ENCODE measurements around the gene FLVCR1.
A peak's percentile ranks its signal among the peaks of the same experiment; 100 is the strongest.

Gene FLVCR1

DNA sequence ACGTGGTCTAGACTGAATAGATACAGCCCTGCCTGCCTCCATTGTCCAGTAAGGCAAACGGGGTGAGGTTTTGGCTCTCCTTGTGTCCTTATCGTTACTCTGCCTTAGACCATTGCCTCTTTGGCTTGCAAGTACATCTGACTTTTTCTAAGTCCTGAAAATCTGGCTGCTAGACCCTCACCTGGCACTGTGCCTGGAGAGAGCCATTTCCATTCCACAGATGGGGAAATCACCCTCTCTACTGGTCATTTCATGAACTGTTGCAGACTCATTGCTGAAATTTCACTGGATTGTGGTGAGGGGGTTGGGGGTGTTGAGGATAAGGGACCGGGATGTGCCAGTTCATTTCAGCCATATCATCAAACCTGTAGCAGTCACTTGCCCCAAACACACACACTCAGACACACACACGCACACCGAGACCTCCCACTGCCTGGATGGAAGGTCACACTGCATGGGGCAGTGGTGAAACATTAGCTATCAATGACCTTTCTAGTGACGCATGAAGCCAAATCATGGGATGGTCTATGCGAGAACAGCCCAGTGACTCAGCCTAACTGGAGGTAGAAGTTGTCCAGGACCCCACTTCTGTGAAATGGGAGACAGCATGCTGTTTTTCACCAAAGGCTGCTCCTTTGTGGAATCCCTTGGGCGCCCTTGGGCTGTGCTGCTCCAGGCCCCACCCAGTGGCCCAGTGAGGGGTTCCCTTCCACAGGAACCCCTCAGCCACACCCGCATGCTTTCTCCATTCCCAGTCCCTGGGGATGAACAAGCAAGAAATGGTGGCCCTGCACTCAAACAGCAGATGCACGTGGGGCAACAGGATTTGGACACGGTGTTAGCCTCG lies 57.4 kb downstream of the FLVCR1 start:
- no peak for DNase-seq (ENCODE audit: low read depth in 2 of 2)

DNA sequence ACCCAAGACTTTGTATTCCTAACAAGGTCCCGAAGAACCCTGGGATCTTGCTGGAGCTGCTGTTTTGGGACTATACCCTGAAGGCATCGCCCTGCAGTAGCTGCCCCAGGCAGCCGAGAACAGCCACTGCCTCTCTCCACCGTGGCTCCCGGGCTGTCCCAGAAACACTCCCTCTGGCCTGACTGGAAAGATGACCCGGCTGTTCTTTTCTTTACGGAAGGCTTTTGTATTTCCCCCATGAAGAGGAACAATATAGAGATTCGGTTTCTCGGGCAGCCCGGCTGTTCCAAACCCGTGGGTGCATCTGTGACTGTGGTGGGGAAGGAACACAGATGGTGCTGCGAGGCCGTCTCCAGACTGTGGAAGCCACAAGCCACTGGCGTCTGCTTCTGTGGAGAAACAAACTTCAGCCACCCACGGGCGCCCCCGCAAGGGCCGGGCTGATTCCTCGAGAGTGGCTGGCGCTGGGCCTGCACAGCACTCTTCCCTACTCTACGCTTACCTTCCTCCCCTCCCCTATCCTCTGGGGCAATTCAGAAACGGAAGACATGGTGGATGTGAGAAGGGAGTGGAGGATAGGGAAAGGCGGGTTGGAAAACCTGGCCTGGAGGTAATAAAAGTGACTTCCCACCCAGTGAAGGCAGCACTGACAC lies 58.5 kb downstream of the FLVCR1 start:
- DNase-seq (ENCODE audit: low read depth in 2 of 2) = peak in 1 of 2 donors; percentile 2

DNA sequence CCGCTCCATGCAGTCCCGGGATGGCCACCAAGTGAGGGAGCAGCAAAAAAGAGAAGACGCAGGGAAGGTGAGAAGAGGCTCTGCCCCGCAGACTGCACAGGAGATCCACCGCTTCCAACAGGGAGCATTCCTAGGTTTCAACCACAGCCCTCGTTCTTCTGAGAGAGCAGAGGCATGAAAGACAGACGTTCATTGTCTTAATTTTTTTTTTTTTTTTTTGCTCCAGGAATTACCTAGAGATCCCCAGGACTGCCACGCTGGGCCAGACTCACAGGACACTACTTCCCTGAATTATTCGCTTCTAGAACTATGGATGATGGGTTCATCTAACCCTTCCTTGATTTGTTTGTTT lies 59.0 kb downstream of the FLVCR1 start:
- DNase-seq (ENCODE audit: low read depth in 2 of 2) = no peak

DNA sequence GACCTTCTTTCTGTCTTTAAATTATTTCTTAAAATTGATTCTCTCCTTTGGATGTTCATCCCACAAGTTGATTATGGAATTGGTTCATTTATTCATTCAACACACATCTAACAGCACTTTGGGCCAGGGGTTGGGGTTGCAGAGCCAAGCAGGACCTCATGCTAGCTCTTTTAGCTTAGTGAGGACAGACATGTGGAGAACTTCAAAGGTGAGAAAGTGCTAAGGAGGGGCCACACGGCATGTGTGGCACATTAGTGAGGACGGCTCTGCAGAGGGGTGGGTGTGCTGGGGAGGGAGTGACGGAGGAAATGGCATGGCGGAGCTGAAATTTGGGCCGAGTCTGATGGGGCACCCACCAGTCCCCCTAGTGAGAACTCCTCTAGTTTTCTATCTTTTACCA lies 59.8 kb downstream of the FLVCR1 start:
- no peak for DNase-seq (ENCODE audit: low read depth in 2 of 2)

DNA sequence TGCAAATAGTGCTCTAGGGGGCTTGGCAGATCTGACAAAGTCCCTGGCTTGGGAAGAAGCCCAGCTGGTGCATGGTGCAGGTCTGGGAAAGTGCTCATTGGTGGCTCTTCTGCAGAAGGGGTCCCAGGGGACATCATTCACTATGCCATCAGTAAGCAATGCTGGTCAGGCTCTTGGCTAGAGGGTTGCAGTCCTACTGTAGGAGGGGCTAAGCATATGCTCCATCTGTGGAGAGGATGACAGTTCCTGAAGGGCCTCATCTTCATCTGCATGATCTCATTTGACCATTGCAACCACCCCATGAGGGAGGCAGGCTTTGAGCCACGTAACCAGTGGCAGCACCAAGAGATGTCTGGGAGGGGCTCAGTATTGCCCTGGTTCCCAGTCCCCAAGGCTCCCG lies 60.7 kb downstream of the FLVCR1 start:
- no peak for DNase-seq (ENCODE audit: low read depth in 2 of 2)

DNA sequence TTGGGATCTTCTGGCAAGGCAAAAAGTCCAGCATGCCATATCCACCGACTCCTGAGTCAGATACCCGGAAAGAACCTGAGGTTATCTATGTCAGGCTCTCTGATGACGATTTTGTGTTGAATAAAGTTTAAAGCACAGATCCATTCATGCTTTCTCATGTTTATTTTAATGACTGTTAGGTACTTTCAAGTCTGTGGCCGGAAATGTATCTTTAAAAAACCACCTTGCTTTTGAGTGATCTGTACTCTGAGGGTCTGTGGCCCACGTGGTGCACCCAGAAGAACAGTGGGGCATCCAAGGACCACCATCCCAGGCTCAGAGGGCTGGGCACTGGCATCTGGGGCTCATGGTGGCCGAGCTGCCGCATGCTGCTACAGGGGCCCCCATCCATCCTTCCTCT lies 62.2 kb downstream of the FLVCR1 start:
- no peak for DNase-seq (ENCODE audit: low read depth in 2 of 2)

DNA sequence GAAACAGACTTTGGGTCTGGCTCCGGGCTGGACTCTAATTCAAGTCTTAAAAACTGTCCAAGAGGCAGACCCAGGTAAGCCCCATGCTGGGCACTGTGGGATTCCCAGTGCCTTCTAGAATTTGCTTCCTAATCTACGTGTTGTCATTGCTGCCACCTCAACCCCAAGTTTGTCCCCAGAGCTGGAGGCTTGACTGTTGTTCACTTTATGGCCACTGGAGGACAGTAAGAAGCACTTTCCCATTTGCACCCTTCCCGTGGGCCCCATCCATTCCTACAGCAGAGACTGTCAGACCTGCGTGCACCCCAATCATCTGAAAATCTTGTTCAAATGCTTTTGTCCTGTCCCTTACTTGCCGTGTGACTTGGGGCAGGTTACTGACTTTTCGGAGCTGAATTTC lies 62.8 kb downstream of the FLVCR1 start:
- no peak for DNase-seq (ENCODE audit: low read depth in 2 of 2)

DNA sequence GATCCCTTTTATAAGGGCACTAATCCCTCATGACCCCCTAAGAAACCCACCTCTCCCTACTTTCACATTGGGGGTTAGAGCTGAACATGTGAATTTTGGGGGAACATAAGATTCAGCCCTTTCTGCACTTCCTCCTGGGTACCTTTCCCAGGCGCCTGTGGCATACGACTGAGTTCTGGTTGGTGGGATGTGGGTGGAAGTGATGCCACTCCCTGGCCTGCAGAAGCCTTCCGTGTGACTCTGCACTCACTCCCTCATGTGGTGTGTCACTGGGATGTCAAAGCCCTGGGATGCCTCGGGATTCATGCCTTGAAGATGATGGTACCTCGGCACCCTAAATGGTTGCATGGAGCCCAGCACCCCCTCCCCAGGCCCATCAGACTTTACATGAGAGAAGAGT lies 63.9 kb downstream of the FLVCR1 start:
- DNase-seq (ENCODE audit: low read depth in 2 of 2) = no peak

DNA sequence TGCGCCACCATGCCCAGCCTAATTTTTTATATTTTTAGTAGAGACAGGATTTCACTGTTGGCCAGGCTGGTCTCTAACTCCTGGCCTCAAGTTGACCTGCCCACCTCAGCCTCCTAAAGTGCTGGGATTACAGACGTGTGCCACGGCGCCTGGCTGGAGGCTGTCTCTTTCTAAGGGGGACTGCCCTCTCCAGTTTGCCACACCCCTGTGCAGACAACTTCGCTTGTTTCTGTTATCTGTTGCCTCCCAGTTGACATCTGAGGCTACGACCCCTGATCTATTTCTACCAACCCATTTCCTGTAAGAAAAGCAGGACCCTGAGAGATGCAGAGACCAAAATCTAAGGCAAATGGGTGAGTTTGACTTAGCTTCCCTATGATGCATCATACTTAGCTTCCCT lies 68.3 kb downstream of the FLVCR1 start:
- DNase-seq (ENCODE audit: low read depth in 2 of 2) = no peak

DNA sequence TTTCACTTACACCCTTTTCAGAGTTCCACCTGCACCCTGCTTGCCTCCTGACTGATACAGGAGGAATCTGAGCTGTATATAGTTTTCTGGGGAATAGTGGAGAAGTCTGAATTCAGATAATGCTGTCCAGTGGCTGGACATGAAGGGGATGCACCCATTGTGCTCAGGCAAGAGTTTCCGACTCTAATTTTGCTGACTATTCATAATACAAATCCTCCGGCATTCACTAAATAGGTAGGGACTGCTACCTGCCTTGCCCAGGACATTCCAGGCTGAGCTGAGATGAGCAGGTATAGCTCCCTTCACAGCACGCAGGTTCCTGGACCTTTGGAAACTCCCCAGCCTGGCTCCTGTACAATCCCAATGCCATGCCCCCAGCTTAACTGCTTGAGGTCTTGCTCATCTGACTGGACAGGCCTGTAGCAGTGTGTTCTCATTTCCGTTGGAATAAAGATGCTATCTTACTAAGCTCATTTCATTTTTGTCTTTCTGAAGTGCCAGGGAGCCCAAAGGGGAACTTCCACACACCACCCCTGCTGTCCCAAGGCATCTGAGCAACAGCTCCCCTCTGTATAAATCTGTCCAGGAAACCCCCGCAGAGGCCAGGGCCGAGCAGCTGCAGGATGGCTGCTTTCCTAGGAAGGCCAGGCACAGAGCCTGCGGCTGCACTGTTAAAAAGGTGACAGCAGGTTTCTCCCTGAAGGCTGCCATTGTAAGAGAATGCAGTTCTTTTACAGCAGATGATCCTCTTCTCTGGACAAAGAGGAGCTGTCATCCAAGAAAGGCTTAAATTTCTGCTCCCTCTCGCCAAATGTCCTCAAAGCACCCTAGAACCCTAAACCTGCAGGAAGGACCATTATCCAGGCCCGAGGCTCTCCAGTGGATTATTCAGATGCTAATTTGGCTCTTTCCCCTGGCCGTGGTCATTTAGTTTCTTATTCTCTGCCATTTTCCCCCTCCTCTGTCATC lies 70.5 kb downstream of the FLVCR1 start:
- no peak for DNase-seq (ENCODE audit: low read depth in 2 of 2)

DNA sequence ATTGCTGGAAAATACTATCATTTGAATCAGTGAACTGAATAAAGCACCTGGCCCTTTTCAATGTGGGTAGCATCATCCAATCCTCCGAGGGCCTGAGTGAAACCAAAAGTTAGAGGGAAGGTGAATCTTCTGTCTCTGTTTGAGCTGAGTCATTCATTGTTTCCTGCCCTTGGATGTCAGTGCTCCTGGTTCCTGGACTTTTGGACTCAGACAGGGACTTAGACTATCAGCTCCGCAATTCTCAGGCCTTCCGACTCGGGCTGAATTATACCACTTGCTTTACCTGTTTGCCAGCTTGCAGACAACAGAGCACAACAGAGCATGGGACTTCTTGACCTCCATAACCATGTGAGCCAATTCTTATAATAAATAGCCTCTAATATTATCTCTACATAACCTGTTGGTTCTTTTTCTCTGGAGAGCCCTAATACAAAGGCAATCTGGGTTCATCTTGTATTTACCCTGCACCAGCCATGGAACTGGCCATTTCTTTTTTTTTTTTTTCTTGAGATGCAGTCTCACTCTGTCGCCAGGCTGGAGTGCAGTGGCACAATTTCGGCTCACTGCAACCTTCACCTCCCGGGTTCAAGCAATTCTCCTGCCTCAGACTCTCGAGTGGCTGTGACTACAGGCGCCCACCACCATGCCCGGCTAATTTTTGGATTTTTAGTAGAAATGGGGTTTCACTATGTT lies 73.1 kb downstream of the FLVCR1 start:
- DNase-seq (ENCODE audit: low read depth in 2 of 2) = no peak

DNA sequence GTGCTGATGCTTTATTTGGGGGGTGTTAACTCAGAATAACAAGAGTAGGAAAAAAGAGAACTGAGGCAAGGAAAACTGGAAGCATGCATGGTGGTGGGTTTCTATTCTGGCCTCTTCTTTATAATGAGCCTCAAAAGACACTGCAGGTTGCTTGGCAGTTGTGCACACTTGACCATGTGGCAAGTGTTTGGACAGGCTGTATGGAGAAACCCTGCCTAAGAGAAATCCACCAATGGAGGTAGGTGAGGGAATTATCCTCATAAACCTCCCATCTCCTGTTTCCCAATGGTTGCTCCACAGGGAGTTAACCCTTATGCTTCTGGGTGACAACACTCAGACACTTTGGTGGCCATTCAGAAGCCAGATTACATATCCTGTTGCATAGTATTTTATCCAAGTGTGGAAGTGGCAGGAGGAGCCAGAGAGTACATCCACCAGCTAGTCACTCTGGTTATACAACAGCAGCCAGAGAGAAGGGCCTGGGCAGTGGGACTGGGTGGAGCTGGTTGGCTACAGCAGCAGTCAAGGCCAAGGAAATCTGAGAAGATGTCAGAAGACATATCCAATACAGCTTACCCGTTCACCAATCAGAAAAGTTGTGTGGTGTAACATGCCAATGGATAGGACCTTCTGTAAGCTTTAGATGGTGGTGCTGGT lies 75.9 kb downstream of the FLVCR1 start:
- DNase-seq (ENCODE audit: low read depth in 2 of 2) = no peak

DNA sequence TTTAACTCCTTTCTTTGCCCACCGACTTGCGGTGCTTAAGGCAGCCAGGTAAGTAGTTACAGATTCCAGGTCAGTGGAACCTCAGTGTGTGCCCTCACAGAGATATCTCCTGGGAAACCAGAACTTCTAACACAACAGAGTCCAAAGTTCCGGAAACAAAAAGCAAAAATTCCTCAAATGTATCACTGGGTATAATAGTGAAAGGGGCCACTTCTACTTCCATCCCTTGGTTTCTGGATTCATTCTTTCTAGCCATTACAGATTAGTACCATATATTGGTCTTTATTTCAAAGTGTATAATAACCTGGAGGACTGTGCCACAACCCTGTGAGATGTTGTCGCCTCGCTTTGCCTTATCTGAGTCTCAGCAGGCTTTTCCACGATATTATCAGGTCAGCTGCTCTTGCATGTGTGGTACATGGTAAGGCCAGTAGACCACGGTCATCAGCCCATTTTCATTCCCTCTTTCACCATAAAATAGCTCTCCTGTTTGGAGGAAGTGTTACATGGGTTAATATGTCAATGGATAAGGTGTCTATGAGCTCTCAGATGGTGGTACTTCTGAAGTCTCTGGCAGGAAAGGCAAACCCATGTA lies 77.4 kb downstream of the FLVCR1 start:
- DNase-seq (ENCODE audit: low read depth in 2 of 2) = no peak

DNA sequence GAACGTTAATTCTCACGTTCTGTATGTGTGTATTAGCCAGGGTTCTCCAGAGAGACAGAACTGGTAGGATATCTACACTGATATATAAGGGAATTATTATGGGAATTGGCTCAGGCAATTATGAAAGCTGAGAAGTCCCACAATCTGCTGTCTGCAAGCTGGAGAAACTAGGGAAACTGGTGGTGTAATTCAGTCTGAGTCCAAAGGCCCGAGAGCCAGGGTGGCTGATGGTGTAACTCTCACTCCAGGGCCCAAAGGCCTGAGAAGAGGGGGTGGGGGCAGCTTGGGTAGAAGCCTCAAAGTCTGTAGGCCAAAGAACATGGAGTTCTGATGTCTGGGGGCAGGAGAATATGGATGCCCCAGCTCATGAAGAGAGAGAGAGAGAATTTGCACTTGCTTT lies 79.0 kb downstream of the FLVCR1 start:
- DNase-seq (ENCODE audit: low read depth in 2 of 2) = no peak

DNA sequence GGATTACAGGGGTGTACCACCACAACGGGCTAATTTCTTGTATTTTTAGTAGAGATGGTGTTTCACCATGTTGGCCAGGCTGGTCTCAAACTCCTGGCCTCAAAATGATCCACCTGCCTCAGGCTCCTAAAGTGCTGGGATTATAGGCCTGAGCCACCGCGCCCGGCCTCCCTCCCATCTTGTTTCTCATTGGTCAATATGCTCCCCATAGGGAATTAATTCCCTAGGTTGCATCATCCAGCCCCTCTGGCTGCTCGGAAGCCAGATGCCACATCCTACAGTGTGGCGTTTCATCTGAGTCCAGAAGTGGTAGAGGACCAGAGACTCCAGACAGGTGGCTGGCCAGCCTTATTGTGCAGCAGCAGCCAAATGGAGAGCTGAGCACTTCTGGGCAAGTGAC lies 80.8 kb downstream of the FLVCR1 start:
- DNase-seq (ENCODE audit: low read depth in 2 of 2) = no peak

DNA sequence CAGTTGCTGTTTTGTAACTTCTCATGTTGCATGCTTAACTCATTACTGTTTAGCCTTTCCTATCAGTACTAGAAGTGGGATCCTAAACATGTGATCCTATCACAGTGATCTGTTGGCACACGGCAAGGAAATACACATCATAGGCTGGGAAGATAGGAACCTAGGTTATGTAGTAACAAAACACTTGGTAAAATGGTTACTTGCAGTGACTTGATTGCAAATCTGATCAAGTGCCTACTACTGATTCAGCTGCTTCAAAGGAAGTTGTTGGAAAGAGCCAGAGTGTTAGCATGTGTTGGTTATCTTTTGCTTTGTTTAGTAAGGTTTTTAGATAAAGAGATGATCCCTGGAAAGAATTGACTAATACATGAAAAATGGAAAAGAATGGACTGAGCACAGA lies 83.4 kb downstream of the FLVCR1 start:
- no peak for DNase-seq (ENCODE audit: low read depth in 2 of 2)

DNA sequence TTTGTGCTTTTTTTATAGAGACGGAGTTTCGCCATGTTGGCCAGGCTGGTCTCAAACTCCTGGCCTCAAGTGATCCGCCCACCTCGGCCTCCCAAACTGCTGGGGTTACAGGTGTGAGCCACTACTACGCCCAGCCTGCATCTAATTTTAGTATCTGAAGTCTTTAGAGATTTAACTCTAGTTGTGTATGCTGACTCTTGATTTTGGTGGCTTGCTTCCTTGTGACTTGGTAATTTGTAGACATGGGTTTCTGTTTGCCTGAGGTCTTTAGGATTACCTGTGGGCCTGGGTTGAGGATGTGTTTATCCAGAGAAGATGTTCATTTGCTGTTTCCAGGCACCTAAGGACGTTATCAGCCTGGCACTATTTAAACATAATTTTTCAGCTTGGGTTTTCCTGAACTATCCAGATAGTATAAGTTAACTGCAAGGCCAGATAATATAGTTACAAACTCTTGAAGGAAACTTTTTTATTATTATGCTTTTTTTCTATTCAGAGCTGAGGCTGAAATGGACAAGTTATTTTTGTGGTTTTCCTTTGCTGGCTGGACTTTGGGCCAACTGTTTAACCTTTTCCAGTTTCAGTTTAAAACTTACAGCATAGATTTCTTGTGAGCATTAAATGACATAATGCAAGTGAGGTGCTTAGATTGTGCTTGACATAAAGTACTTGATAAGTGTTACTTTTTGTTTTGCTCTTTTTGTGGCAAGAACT lies 84.8 kb downstream of the FLVCR1 start:
- no peak for DNase-seq (ENCODE audit: low read depth in 2 of 2)

DNA sequence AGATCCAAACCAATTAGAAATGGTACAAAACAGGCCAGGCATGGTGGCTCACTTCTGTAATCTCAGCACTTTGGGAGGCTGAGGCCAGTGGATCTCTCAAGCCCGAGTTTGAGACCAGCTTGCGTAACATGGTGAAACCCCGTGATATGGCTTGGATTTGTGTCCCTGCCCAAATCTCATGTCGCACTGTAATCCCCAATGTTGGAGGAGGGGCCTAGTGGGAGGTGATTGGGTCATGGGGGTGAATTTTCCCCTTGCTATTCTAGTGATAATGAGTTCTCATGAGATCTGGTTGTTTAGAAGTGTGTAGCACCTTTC lies 85.3 kb downstream of the FLVCR1 start:
- DNase-seq (ENCODE audit: low read depth in 2 of 2) = no peak

DNA sequence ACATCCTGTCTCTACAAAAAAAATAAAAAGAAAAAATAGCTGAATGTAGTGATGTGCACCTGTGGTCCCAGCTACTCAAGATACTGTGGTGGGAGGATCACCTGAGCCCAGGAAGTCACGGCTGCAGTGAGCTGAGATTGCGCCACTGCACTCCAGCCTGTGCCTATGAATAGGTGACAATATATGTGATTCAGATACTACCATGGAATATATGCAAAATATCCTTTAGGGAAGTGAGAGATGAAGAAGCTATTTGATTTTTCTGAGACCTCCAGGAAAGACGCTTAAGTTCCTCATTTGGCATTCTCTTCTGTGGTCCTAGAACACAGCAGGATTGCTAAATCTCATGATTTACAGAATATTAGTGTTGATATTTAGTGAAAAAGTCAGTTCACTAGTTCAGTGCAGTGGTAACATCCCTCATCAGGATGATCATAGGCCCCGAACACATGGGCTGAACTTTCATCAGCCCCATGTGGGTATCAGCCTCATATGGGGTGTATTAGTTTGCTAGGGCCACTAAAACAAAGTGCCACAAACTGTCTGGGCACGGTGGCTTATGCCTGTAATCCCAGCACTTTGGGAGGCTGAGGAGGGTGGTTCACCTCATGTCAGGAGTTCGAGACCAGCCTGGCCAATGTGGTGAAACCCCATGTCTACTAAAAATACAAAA lies 86.3 kb downstream of the FLVCR1 start:
- DNase-seq (ENCODE audit: low read depth in 2 of 2) = no peak

DNA sequence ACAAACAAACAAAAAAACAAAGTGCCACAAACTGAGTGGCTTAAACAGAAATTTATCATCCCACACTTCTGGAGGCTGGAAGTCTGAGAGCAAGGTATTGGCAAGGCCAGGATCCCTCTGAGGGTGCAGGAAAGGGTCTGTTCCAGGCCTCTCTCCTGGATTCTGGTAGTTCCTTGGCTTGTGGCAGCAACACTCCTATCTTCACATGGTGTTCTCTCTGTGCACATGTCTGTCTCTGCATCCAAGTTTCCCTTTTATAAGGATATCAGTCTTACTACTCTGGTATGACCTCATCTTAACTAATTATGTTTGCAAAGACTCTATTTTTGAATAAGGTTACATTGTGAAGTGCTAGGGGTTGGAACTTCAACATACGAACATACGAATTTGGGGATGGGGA lies 87.0 kb downstream of the FLVCR1 start:
- DNase-seq (ENCODE audit: low read depth in 2 of 2) = no peak

Data from stimulated activated CD8-positive, alpha-beta memory T cell treated with anti-CD3 and anti-CD28 coated beads, Interleukin-2, amount 100 ng/mL, for 48 hours (primary cell).